DND-41 (cell line): ENCODE measurements around the gene MICU2.

ENCODE experiments used
- CTCF ChIP-seq: IDR thresholded peaks from 2 replicates; pipeline ENCODE4 v1.5.1; 2012; ENCODE audit warnings: borderline replicate concordance, low read length, moderate library complexity, mild to moderate bottlenecking; ENCODE audit not compliant: poor library complexity, severe bottlenecking; ENCODE audit errors: extremely low read depth
- EZH2 ChIP-seq: IDR thresholded peaks from 3 replicates; pipeline ENCODE4 v1.6.1; 2012; ENCODE audit warnings: borderline replicate concordance, low read depth, mild to moderate bottlenecking, moderate library complexity, low read length, inconsistent platforms; ENCODE audit not compliant: severe bottlenecking

GRCh38 chr13:21568854-21569253, 35.1 kb downstream of the MICU2 start:
- TF ChIP-seq CTCF (no peak), EZH2 (no peak)
